ENCODE results near the gene TECTA.
"Not testable (repeated sequence)": the region's sequence is repeated elsewhere in the genome, so short reads cannot be mapped to it uniquely, and the experiment has no call there.

TECTA gene

GRCh38 chr11:121231576-121232278 is 130.7 kb downstream of the TECTA start:
- no peak for DNase-seq

DNA sequence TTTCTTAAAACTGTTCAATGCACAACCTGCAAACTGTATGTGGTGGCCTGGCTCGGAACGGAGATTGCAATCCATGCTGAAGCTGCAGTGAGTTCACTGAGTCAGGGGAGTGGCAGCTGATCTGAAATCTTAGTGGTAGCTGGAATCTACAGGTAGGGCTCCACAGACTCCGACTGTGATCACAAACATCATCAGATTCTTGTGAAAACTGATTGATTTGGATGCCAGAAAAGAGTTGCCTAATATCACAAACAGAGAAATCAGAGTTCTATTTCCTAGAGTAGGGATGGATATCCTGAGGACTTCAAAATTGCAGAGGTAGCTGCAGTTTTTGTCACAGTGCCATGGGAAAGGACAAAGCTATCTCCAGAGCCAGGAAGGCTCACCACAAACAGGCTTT is 134.0 kb downstream of the TECTA start:
- DNase-seq: no peak

- peak in 1 of 2 experiments; percentile 13 for DNase-seq
These were observed 135.3 kb downstream of the TECTA start for GRCh38 chr11:121236115-121237001.

DNA sequence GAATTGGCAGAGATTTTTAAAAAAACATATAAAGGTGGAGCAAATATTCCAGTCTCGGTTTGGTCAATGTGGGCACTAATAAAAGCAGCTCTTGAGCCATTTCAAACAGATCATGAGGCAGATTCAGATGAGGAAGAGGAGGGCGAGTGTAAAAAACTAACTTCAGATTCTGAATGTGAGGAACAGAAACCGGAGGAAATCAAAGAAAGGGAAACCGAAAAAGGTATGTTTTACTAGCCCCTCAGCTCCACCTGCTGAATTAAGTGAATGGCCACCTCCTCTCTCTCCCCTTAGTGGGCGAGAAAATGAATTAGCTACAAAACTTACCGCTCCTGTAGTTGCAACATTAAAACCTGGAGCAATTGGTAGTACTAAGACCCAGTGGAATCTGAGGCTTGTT is 136.2 kb downstream of the TECTA start:
- DNase-seq: not testable (repeated sequence)

DNA sequence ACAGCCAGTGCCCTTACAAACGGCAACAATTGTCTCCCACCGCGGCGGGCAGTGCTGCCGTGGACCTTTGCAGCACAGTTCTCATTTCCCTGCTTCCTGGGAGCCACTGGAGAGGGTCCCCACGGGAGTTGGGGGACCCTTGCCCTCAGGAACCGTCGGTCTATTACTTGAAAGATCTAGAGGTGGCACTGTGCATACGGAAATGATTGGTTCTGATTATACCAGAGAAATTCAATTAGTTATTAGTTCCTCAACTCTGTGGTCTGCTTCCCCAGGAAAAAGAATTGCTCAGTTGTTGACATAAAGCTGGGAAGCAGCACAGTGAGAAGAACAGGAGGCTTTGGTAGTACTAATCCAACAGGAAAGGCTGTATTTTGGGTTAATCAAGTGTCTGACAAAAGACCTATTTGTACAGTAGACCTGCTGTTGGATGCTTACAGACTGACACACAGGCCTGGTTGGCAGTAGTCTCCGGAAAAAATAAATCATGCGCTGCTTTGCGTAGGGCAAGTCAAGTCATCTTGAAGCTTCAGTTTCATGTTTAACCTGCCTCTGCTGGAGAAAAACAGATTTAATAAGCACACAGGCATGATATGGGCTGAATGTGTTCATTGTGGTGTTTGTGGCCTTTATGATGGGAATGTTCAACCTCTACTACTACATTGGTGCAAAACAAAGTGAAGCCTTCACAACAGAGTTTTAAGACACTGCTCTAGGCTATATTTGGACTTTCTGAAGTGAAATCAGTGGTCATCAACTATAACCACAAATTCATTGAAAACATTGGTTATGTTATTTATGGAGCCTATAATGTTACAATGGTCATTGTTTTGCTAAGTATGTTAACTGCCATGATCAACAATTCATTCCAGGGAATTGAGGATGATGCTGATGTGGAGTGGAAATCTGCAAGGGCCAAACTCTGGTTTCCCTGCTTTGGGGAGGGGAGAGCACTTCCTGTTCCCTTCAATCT is 136.9 kb downstream of the TECTA start:
- peak; percentile 32 to 48 for DNase-seq

DNA sequence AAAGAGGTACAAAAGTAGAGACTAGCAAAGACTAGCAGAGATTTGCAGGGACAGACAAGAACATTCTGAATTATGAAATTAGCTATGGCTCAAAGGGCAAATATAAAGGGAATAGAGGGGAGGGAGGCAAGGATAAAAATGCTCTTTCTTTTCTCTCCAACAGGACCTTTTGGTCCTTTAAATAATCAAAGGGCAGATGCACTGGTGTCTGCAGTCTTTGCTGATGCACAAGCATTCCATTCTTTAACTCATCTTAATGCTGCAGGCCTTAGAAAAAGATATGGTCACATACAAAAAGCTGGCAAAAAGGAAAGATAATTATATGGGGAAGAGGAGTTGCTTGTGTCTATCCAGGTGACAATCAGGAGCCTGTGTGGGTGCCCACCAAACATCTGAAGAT is 137.9 kb downstream of the TECTA start:
- no peak for DNase-seq

DNA sequence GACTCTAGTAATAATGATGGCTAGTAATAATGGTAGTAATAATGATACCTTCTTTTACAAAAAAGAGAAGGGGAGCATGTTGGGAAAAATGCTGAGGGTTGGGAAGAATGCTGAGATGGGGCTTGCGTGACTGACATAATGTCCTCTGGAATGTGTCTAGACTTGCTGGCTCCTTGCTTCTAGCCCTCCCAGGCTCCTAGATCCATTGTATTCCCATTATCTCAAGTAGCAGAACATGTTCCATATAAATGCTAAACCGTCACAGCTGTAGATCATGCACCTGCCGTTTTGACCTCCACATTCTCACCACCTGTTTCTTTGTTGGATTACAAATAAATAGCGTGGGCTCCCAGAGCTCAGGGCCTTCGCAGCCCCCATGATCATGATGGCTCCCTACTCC is 139.0 kb downstream of the TECTA start:
- not testable (repeated sequence) for DNase-seq

DNA sequence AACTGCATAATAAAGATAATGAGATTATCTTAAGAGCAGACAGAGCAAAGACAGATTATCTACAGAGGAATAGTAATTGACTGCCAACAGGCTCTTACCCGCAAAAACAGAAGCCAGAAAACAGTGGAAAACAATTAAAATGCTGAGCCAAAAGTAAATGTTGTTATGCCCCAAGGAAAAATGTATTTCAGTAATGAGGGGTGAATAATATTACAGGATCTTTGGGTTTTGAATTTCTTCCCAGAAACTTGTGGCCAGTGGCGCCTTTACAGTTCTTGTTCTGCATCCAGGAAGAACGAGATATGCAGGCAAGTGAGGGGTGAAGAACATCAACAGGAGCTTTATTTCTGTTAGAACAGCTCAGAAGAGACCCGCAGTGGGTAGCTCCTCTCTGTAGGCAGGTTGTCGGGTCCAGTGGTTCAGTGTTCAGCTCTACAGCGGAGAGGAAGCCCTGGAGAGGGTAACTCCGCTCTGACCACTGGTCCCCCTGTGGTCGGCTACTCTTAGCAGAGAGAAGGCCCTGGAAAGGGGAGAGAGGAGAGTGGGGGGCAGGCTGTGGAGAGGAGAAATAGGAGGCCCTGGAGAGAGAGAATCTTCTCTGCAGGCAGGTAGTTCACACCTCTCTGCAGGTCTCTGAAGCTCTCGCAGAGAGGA is 139.7 kb downstream of the TECTA start:
- no peak for DNase-seq
